ENCODE results near the gene BTBD9. TPM values are rescaled to one million over a fixed set of nuclear protein-coding genes. Genes with fewer than 3 reads are reported as not detected.

Gene BTBD9
- total RNA-seq, 4 donors from 2014 or later: 8.6 to 34.1 (median 30.8) TPM

- intact Hi-C loops (cut with DNase I; ENCODE audit: low total_unique reads) (no loop called here), in situ Hi-C loops (cut with MboI; ENCODE audit: low pct_ligation_motif_present in 1 of 4, low pct_unique_long_range_greater_than_20kb in 1 of 4, low sequenced_read_pairs in 3 of 4) (no loop called here)
- Histone ChIP-seq H3K4me1 (no peaks in the 10 kb centered on the region), H3K27me3 (no peaks in the 10 kb centered on the region), H3K27ac (no peak overlapping the region), H3K9me3 (no peaks in the 10 kb centered on the region), H3K4me3 (no peak overlapping the region), H3K36me3 (no peaks in the 10 kb centered on the region)
- 89 to 93% methylated on average over 7 of the region's 7 CpGs for WGBS, 2 donors (ENCODE audit: low coverage in 1 of 2)
- TF ChIP-seq POLR2AphosphoS5 (IDR thresholded peaks at IDR 0.05): no peak
- TF ChIP-seq EP300 (IDR thresholded peaks at IDR 0.05; ENCODE audit: low read depth): no peak
- TF ChIP-seq POLR2A (IDR thresholded peaks at IDR 0.05): no peak
- DNase-seq: no peak
These were observed 260.9 kb downstream of the BTBD9 start for GRCh38 chr6:38378801-38379200.

DNA sequence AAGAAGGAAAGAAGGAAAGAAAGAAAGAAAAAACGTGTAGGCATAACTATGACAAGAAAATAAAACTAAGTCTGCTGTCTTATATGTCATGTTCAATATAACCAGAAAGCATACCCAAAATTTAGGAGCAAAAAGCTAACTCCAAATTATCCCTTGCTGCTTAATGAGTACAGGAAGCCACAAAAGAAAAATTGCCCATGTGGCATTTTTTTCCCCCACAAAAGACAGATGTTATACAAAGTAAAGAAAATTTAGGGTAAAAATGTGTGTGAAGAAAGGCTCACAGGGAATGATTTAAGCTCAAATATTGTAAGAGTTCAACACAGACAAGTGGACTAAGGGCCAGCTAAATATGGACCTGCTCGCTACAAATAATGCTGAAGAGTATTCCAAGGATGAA lies 263.8 kb downstream of the BTBD9 start:
- intact Hi-C loops (cut with DNase I; ENCODE audit: low total_unique reads) (no loop called here), in situ Hi-C loops (cut with MboI; ENCODE audit: low pct_ligation_motif_present in 1 of 4, low pct_unique_long_range_greater_than_20kb in 1 of 4, low sequenced_read_pairs in 3 of 4) (no loop called here)
- Histone ChIP-seq H3K4me3 (no peak overlapping the region), H3K36me3 (no peaks in the 10 kb centered on the region), H3K4me1 (no peaks in the 10 kb centered on the region), H3K27ac (no peak overlapping the region), H3K27me3 (no peaks in the 10 kb centered on the region), H3K9me3 (no peaks in the 10 kb centered on the region)
- WGBS, 2 donors (ENCODE audit: low coverage in 1 of 2): 83 to 88% methylated on average over 2 of the region's 2 CpGs
- no peak for DNase-seq
- no peak for TF ChIP-seq CTCF (IDR thresholded peaks at IDR 0.05)
- no peak for TF ChIP-seq EP300 (IDR thresholded peaks at IDR 0.05; ENCODE audit: low read depth)
- TF ChIP-seq POLR2A (IDR thresholded peaks at IDR 0.05): no peak
- TF ChIP-seq POLR2AphosphoS5 (IDR thresholded peaks at IDR 0.05): no peak

DNA sequence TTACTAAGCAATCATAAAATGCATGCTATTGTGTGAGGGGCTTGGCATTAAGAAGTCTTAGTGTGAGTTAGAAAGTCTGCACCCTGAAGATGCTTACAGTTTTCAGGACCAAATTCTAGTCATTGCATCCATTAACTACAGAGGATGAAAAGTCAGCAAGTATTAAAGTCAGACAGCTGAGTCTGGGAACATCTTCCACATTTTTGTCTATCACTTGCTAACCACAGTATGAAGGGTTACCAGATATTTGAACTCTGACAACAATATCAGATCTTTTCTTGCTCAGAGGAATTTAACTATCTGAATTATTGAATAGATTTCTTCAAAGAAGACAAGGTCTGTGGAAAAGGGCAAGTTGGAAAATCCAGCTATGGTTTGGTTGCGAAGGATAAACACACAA lies 264.4 kb downstream of the BTBD9 start:
- Histone ChIP-seq H3K4me3 (no peak overlapping the region), H3K4me1 (no peaks in the 10 kb centered on the region), H3K36me3 (no peaks in the 10 kb centered on the region), H3K9me3 (no peaks in the 10 kb centered on the region), H3K27me3 (no peaks in the 10 kb centered on the region), H3K27ac (no peak overlapping the region)
- intact Hi-C loops (cut with DNase I; ENCODE audit: low total_unique reads) (no loop called here), in situ Hi-C loops (cut with MboI; ENCODE audit: low pct_ligation_motif_present in 1 of 4, low pct_unique_long_range_greater_than_20kb in 1 of 4, low sequenced_read_pairs in 3 of 4) (no loop called here)
- TF ChIP-seq CTCF (IDR thresholded peaks at IDR 0.05) (no peak), EP300 (IDR thresholded peaks at IDR 0.05; ENCODE audit: low read depth) (no peak), POLR2A (IDR thresholded peaks at IDR 0.05) (no peak), POLR2AphosphoS5 (IDR thresholded peaks at IDR 0.05) (no peak)
- 82 to 100% methylated on average over 1 of the region's 1 CpG for WGBS, 2 donors (ENCODE audit: low coverage in 1 of 2)
- no peak for DNase-seq

- Histone ChIP-seq H3K27ac (no peak overlapping the region), H3K9me3 (no peaks in the 10 kb centered on the region), H3K4me1 (no peaks in the 10 kb centered on the region), H3K36me3 (no peaks in the 10 kb centered on the region), H3K4me3 (no peak overlapping the region), H3K27me3 (no peaks in the 10 kb centered on the region)
- in situ Hi-C loops (cut with MboI; ENCODE audit: low pct_ligation_motif_present in 1 of 4, low pct_unique_long_range_greater_than_20kb in 1 of 4, low sequenced_read_pairs in 3 of 4): no loop called here
- no peak for DNase-seq
- intact Hi-C loops (cut with DNase I; ENCODE audit: low total_unique reads): no loop called here
- 88 to 90% methylated on average over 1 of the region's 1 CpG for WGBS, 2 donors (ENCODE audit: low coverage in 1 of 2)
- no peak for TF ChIP-seq POLR2A (IDR thresholded peaks at IDR 0.05)
- no peak for TF ChIP-seq POLR2AphosphoS5 (IDR thresholded peaks at IDR 0.05)
- TF ChIP-seq CTCF (IDR thresholded peaks at IDR 0.05): no peak
- no peak for TF ChIP-seq EP300 (IDR thresholded peaks at IDR 0.05; ENCODE audit: low read depth)
These were observed 267.8 kb downstream of the BTBD9 start for GRCh38 chr6:38371881-38372280.

Measured in transverse colon (tissue), 4 donors.